Left lung (tissue), 10 donors: ENCODE results near the gene KLHL18. TPM values are rescaled to one million over a fixed set of nuclear protein-coding genes. Genes with fewer than 3 reads are reported as not detected.

Source experiments
- ATAC-seq: fragments of 200-7000 bp; cut with Tn5 transposase; one replicate; pipeline ENCODE4 v1.9.1; 2020; ENCODE audit warnings: moderate library complexity
- DNase-seq, 4 donors: peaks; one replicate each; pipeline ENCODE4 v3.0.0-alpha.2; 2013 to 2020
- H3K27ac ChIP-seq, 2 donors: fragments of 200-600 bp; sonication (generic) in 1 of 2; one replicate each; pipeline versions ENCODE4 v1.5.0 to v1.8.0; 2020 to 2021
- H3K27me3 ChIP-seq, 2 donors: fragments of 200-600 bp; sonication (generic) in 1 of 2; one replicate each; pipeline versions ENCODE4 v1.5.0 to v1.8.0; 2020 to 2021
- H3K36me3 ChIP-seq, 2 donors: fragments of 200-600 bp; sonication (generic) in 1 of 2; one replicate each; pipeline versions ENCODE4 v1.5.0 to v1.8.0; 2020 to 2021
- H3K4me1 ChIP-seq, 2 donors: fragments of 200-600 bp; one replicate each; pipeline ENCODE4 v1.8.0; 2021
- H3K4me3 ChIP-seq, 2 donors: fragments of 200-600 bp; sonication (generic) in 1 of 2; one replicate each; pipeline versions ENCODE4 v1.5.0 to v1.8.0; 2020 to 2021; ENCODE audit warnings: mild to moderate bottlenecking in 1 of 2
- H3K9me3 ChIP-seq, 2 donors: fragments of 200-600 bp; sonication (generic) in 1 of 2; one replicate each; pipeline versions ENCODE4 v1.5.0 to v1.8.0; 2020 to 2021
- CTCF ChIP-seq, 2 donors: fragments of 200-600 bp; sonication (generic) in 1 of 2; IDR thresholded peaks; one replicate each; pipeline versions ENCODE4 v1.5.0 to v1.8.0; 2021; ENCODE audit warnings: antibody characterized with exemption in 2 of 2
- intact Hi-C, 2 donors: fragments of 100-400 bp; cut with DNase I; formaldehyde crosslinking; loops; one replicate each; pipeline versions ENCODE4 v1.11.2 to v1.14.2; 2022
- polyA plus RNA-seq, 6 donors: library from polyadenylated mRNA; unstranded; fragments of 120-200 nt; gene quantifications; one replicate each; pipeline ENCODE4 v1.2.1, GENCODE V29; 2013; ENCODE audit not compliant: insufficient read length in 6 of 6
- total RNA-seq, 2 donors: library from RNA; stranded (reverse); fragmentation: NEBNext Ultra II Directional; extraction: Animal tissue kit (Norgen Biotek cat#: 25700); gene quantifications; one replicate each; pipeline ENCODE4 v1.2.1, GENCODE V29; 2021
- donor health status: DM: no; HTN: yes; CAD: no.
- donor health status: DM: no; HTN: no; CAD: no.

KLHL18 gene
- total and polyA plus RNA-seq, 8 donors: 11.9 to 29.5 (median 13.7) TPM

DNA sequence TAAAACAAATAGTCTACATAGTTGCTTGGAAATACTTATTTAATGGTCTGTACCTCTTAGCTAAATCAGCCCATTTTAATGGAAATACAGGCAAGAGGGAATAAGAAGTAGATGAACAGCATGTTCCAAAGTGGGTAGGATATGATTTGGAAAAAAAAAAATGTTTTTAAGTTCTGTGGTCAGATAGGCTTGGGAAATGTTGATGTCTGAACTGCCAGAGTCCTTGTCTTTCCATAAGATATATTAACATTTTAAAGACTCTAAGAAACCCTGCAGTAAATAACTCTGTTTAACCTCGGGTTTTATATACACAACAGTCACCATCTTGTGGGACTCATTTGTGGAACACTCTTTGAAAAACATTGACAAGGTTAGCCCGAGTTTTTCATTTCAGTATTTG is 58.1 kb downstream of the KLHL18 start:
- Histone ChIP-seq H3K9me3 (no peaks in the 10 kb centered on the region), H3K27ac (no peak overlapping the region), H3K4me3 (no peak overlapping the region), H3K36me3 (peaks cover 0 to 100% of the 10 kb centered on the region in 2 donors), H3K27me3 (no peaks in the 10 kb centered on the region), H3K4me1 (peaks cover 0 to 2% of the 10 kb centered on the region in 2 donors)
- no peak for DNase-seq
- TF ChIP-seq CTCF (IDR thresholded peaks at IDR 0.05): no peak
- intact Hi-C loops: no loop called here
- ATAC-seq: no peak

DNA sequence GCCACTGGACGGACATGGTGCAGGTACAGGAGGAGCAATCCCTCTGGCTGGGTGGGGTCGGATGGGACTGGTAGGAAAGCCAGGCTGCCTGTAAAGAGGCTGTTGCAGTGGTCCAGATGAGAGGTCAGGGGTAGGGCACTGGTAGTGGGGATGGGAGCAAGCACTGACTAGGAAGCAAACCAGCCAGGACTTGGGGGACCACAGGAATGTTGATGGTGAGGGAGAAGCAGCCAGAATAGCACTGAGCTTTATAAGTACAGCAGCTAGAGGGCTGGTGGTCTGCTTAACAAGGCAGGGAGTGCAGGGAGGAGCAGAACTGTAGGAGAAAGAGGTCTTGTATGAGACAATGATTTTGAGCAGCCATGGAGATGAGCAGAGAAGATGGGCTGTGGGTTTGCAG is 59.4 kb downstream of the KLHL18 start:
- H3K9me3 ChIP-seq: no peaks in the 10 kb centered on the region
- no peak for TF ChIP-seq CTCF (IDR thresholded peaks at IDR 0.05)
- H3K27me3 ChIP-seq: no peaks in the 10 kb centered on the region
- H3K4me3 ChIP-seq: no peak overlapping the region
- ATAC-seq: no peak
- DNase-seq: no peak
- intact Hi-C loops: no loop called here
- peaks cover 0 to 14% of the 10 kb centered on the region in 2 donors for H3K4me1 ChIP-seq
- peaks cover 0 to 88% of the 10 kb centered on the region in 2 donors for H3K36me3 ChIP-seq
- H3K27ac ChIP-seq: no peak overlapping the region

DNA sequence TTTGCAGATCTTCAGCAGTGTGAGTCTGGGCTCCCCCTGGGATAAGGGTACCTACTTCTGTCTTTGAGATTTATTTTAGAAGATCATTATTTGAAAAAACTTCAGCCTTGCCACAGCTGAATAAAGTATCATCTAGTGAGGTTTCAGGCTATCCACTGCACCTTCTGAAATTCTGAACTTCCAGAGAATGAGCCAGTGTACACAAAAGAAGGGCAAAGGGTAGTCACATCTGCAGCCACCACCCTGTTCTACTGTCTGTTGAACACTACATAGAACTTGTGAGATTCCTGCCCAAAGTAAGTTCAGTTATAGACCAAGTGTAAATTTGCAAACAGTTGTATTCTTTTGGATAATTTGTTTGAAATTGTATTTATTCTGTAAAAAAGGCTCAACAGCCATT is 60.1 kb downstream of the KLHL18 start:
- no peak overlapping the region for H3K27ac ChIP-seq
- ATAC-seq (no peak), DNase-seq (no peak)
- no peak overlapping the region for H3K4me3 ChIP-seq
- H3K36me3 ChIP-seq: peaks cover 0 to 81% of the 10 kb centered on the region in 2 donors
- no peak for TF ChIP-seq CTCF (IDR thresholded peaks at IDR 0.05)
- no peaks in the 10 kb centered on the region for H3K9me3 ChIP-seq
- no peaks in the 10 kb centered on the region for H3K27me3 ChIP-seq
- intact Hi-C loops: no loop called here
- peaks cover 0 to 20% of the 10 kb centered on the region in 2 donors for H3K4me1 ChIP-seq

GRCh38 chr3:47343471-47343971 is 60.8 kb downstream of the KLHL18 start:
- H3K27me3 ChIP-seq: no peaks in the 10 kb centered on the region
- TF ChIP-seq CTCF (IDR thresholded peaks at IDR 0.05): no peak
- DNase-seq (no peak), ATAC-seq (no peak)
- intact Hi-C loops: no loop called here
- H3K4me1 ChIP-seq: peaks cover 0 to 22% of the 10 kb centered on the region in 2 donors
- H3K9me3 ChIP-seq: no peaks in the 10 kb centered on the region
- H3K36me3 ChIP-seq: peaks cover 0 to 74% of the 10 kb centered on the region in 2 donors
- no peak overlapping the region for H3K4me3 ChIP-seq
- H3K27ac ChIP-seq: no peak overlapping the region

DNA sequence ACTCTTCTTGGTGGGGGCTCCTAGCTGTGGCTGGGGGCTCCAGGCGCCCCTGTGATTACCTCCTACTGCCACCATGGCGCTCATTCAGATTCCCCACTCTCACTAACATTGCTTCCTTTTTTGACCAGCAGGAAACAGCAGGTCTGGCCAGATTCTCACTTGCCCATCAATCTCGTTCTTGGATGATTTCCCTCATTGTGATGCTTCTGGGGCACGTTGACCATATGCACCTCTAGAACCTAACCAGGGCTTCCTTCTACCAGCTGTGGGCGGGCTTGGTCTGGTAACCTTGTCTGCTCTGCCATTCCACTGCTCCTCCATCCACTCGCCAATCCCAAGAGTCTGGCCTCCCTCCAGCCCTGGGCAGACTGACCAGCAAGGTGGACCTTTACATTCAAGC is 62.2 kb downstream of the KLHL18 start:
- ATAC-seq (no peak), DNase-seq (no peak)
- no peak for TF ChIP-seq CTCF (IDR thresholded peaks at IDR 0.05)
- Histone ChIP-seq H3K9me3 (no peaks in the 10 kb centered on the region), H3K4me1 (peaks cover 0 to 22% of the 10 kb centered on the region in 2 donors), H3K36me3 (peaks cover 0 to 60% of the 10 kb centered on the region in 2 donors), H3K27ac (no peak overlapping the region), H3K4me3 (no peak overlapping the region), H3K27me3 (no peaks in the 10 kb centered on the region)
- intact Hi-C loops: no loop called here
